Skeletal muscle satellite cell (primary cell): ENCODE results near the gene NKD1.

ENCODE experiments used
- H3K27me3 ChIP-seq: 2 replicates; pipeline ENCODE4 v1.7.0; 2013; ENCODE audit warnings: low read length; ENCODE audit not compliant: control insufficient read depth, insufficient read depth
- H3K36me3 ChIP-seq: 2 replicates; pipeline ENCODE4 v1.7.0; 2013; ENCODE audit warnings: mild to moderate bottlenecking, control low read depth, low read length; ENCODE audit not compliant: insufficient read depth
- H3K4me1 ChIP-seq: 2 replicates; pipeline ENCODE4 v1.7.0; 2013; ENCODE audit warnings: low read length; ENCODE audit not compliant: control insufficient read depth, insufficient read depth
- H3K4me2 ChIP-seq: 2 replicates; pipeline ENCODE4 v1.7.0; 2013; ENCODE audit warnings: mild to moderate bottlenecking, low read length
- H3K4me3 ChIP-seq: 2 replicates; pipeline ENCODE4 v1.7.0; 2013; ENCODE audit warnings: low read length
- H3K9ac ChIP-seq: 2 replicates; pipeline ENCODE4 v1.7.0; 2013; ENCODE audit warnings: mild to moderate bottlenecking, low read depth, low read length, moderate library complexity
- H3K9me3 ChIP-seq: replicated peaks from 2 replicates; pipeline ENCODE4 v1.7.0; 2013; ENCODE audit warnings: mild to moderate bottlenecking, control low read depth, low read length

The NKD1 gene

DNA sequence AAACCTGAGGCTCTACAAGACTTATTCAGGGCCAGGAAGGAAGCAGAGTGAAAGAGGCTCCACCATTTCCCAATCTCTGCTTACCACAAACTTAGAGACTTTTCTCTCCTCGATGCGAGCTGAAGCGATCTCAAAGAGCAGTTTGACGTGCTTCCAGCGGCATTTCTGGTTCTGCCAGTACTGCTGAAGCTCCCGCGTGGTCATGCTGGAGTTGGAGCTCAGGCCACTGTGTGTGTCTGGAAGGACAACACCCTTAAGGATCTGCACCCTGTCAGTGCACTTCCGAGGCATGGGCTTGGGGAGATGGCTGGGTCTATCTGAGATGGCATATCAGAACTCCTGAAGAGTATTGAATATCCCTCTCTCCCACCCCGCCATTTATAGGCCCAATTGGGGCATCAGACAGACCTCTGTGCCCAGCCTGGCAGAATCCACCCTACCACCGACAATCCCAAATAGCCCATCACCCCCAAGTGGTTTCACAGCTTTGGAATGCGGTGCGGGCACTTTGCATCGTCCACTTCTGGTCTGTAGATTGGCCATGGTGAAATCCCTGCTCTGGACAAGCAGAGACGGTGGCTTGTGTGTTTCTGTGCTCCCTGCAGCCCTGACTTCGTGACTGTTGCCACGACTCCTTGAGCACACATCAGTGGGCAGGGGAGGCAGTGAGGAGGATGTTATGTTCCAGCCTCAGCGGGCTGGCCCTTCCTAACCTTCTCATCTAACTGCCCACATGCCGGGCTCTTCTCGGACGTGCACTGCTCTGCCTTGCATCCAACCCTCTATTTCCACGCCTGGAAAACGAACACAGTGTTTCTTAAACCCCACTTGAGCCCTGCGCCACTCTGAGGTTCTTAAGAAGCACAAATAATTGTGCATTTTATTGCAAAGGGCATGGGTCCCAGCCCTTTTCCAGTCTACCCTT is 127.8 kb downstream of the NKD1 start:
- no peaks in the 10 kb centered on the region for H3K27me3 ChIP-seq
- no peak overlapping the region for H3K9ac ChIP-seq
- no peak overlapping the region for H3K4me3 ChIP-seq
- H3K4me1 ChIP-seq: no peaks in the 10 kb centered on the region
- peaks cover 13% of the 10 kb centered on the region for H3K9me3 ChIP-seq
- H3K4me2 ChIP-seq: no peak overlapping the region
- H3K36me3 ChIP-seq: no peaks in the 10 kb centered on the region

DNA sequence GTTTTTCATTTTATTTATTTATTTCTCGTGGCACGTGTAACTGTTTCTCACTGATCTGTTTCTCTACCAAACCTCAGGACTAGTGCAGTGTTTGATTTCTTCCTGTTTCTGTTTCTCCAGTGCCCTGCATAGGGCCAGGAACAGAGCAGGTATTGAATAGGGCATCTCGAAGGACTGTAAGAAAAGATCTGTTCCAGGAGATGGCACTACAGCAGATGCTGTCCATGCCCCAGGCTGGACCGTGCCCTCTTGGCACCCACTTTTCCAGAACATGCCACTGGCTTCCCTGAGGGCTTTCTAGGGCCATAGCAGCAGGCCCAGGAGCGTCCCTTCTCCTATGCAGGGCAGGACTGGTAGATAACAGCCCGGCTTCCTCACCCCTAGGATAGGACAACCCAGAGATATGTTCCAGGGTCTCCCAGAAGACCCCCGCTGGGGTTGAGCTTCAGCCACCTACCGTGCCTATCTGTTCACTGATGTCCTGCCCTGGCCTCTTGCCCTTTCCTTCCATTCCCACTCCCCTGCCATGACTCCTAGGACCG is 128.6 kb downstream of the NKD1 start:
- Histone ChIP-seq H3K4me3 (no peak overlapping the region), H3K4me1 (no peaks in the 10 kb centered on the region), H3K9me3 (peaks cover 11% of the 10 kb centered on the region), H3K27me3 (no peaks in the 10 kb centered on the region), H3K9ac (no peak overlapping the region), H3K36me3 (no peaks in the 10 kb centered on the region), H3K4me2 (no peak overlapping the region)

DNA sequence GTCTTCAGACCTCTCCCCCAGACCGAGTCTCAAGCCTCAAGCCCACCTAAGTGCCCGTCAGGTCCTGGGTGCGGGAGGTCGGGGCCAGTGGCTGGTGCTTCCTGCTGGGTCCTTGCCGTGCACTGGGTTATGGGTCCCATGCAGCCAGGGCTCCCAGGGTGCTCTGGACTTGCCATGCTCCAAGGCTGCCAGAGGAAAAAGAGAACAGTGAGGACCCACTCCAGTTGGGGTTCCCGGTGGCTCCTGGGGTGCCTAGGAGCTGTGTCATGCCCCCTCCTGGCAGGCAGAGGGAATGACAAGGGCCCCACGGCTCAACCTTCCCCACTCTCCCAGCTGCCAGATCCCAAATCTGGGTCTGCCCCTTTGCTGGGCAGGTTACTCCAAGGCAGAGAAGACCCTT is 129.2 kb downstream of the NKD1 start:
- H3K9ac ChIP-seq: no peak overlapping the region
- H3K36me3 ChIP-seq: no peaks in the 10 kb centered on the region
- peaks cover 5% of the 10 kb centered on the region for H3K9me3 ChIP-seq
- no peaks in the 10 kb centered on the region for H3K4me1 ChIP-seq
- H3K27me3 ChIP-seq: no peaks in the 10 kb centered on the region
- H3K4me3 ChIP-seq: no peak overlapping the region
- H3K4me2 ChIP-seq: no peak overlapping the region

DNA sequence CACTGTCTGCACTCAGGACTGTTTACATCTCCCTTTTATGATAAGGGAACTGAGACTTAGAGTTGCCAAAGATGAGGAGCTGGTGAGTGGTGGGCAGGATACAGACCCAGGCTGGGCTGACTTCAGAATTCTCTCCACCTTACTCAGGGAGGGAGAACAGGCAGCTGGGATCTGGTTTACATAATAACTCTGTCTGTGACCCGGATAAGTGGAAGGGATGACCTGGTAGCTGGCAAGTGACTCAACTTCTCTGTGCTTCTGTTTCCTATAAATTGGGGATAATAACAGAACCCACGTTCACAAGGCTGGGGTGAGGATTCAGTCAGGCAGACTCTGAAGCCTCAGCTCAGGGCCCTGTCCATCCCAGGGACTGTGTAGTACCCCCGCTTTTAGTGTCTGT is 130.3 kb downstream of the NKD1 start:
- Histone ChIP-seq H3K9me3 (no peaks in the 10 kb centered on the region), H3K27me3 (no peaks in the 10 kb centered on the region), H3K9ac (no peak overlapping the region), H3K4me3 (no peak overlapping the region), H3K4me1 (no peaks in the 10 kb centered on the region), H3K4me2 (no peak overlapping the region), H3K36me3 (no peaks in the 10 kb centered on the region)

DNA sequence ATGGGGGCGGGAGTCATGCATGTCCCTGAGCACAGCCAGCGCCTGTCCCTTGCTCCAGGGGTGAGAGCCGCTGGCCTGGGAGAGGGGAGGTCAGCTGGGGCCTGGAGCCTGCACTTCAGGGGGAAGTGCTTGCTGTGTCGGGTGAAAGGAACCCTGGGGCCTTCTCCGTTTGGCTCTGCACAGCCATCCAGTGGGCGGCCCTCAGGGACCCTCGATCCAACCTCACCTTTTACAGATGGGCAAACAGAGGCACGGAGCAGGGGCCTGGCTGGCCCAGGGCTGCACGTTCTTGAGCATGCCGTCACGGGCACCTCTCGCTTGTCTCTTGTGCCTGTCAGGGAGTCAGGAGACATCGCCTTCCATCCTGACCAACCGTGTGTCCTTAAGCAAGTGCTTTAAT is 131.1 kb downstream of the NKD1 start:
- Histone ChIP-seq H3K9ac (no peak overlapping the region), H3K27me3 (no peaks in the 10 kb centered on the region), H3K4me2 (no peak overlapping the region), H3K4me3 (no peak overlapping the region), H3K9me3 (no peaks in the 10 kb centered on the region), H3K4me1 (no peaks in the 10 kb centered on the region), H3K36me3 (no peaks in the 10 kb centered on the region)

DNA sequence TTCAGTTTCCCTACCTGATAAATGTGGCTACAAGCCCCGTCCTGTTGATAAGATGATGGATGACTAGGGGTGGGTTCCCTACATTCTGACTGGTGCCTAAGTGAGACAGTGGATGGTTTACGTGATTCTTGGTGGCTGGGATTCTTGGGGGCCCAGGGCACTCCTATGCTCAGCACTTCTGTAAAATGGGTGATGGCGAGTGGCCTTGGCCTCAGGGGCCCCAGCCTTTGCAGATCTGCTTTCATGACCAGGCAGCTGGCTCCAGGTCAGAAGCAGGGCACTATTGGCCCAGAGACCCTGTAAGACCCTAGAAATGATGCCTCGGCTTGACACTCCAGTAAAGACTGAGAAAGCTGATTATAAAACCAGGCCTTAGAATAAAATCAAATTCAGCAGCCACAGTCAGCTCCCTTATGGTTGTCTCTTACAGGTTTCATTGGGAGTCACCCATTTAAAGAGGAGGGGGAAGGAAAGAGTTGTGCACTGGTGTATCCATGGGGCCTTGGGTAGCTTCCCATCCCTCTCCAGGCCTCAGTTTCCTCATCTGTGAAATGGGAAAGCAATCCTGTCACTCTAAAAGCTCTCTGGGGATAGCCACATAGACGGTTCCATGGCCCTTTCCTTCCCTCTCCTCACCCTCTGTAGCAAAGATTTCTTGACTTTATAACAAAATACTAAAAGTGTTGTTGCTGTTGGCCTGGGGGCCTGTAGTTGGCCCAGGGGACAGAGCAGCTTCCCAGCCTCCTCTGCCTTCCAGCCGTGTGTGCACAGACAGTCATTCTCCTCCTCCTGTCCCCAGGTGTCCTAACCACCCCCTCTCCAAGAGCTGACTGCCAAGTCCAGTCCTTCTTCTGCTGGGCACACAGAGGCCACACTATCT is 131.7 kb downstream of the NKD1 start:
- Histone ChIP-seq H3K9ac (no peak overlapping the region), H3K4me3 (no peak overlapping the region)

DNA sequence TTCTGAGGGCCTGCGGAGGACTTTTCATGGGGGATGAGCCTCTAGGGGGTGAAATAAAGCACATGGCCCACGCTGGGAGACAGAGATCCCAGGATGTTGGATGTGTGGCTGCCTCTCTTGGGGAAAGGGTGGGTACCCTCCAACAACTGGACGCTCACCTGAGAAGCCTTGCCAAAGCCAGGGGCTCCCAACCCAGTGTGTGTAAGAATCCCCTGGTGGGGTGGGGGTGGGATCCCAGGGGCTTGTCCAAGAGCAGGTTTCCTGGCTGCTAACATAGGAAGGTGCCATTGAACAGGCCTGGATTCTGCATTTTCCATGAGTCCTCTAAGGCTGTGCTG is 132.3 kb downstream of the NKD1 start:
- Histone ChIP-seq H3K4me2 (no peak overlapping the region), H3K4me3 (no peak overlapping the region), H3K4me1 (no peaks in the 10 kb centered on the region), H3K36me3 (no peaks in the 10 kb centered on the region), H3K9ac (no peak overlapping the region), H3K9me3 (no peaks in the 10 kb centered on the region), H3K27me3 (no peaks in the 10 kb centered on the region)

More for the DNA sequence above, 131.7 kb downstream of the NKD1 start:
- Histone ChIP-seq H3K9me3 (no peaks in the 10 kb centered on the region), H3K4me2 (no peak overlapping the region), H3K36me3 (no peaks in the 10 kb centered on the region), H3K27me3 (no peaks in the 10 kb centered on the region), H3K4me1 (no peaks in the 10 kb centered on the region)

DNA sequence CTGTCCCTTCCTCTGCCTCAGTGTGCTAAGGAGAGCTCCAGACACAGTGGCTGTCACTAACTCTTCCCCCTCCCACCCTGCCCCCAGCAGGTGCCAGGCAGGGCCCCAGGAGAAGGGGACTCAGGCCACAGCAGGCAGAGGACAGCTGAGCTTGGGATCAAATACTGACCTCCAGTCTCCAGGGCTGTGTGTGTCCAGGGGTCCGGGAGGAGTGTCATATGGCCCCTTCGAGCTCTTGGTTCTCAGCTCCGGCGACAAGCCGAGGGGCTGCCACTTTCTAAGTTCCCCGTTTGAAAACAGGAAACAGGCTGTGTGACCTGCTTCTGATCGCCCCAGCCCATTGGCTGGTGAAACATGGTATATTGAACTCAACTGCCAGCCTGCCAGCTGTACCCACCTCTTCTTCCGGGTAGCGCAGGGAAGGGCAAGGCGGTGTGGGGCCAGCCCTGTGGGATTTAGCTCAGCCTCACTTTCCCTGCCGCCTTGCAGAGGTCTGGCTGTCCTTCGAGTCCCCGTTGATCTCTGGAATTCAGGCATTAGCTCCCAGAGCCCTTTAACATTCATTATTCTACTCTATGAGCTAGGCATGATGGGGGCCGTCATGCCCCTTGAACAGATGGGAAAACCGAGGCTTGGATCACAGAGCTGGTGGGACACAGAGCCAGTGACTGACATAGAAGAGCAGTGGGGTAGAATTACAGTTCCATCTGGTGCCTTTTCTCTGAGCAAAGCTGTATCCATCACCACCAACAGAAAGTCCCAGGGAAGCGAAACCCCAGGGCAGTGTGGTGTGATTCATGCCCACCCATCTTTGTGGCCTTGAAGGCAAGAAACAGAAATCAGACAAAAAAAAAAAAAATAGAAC is 133.1 kb downstream of the NKD1 start, which contains the start of gene SNX20:
SNX20 (minus strand) TSS at position 292 of the 865 bp plus-strand sequence. CDS start 3,786 bp downstream, outside the sequence.
- no peak within 1 kb of the TSS for H3K4me3 ChIP-seq
- no peaks in the 10 kb centered on the region for H3K36me3 ChIP-seq
- no peak within 1 kb of the TSS for H3K9ac ChIP-seq
- no peaks in the 10 kb centered on the region for H3K27me3 ChIP-seq
- no peak within 1 kb of the TSS for H3K4me2 ChIP-seq
- H3K9me3 ChIP-seq: no peaks in the 10 kb centered on the region
- no peaks in the 10 kb centered on the region for H3K4me1 ChIP-seq

DNA sequence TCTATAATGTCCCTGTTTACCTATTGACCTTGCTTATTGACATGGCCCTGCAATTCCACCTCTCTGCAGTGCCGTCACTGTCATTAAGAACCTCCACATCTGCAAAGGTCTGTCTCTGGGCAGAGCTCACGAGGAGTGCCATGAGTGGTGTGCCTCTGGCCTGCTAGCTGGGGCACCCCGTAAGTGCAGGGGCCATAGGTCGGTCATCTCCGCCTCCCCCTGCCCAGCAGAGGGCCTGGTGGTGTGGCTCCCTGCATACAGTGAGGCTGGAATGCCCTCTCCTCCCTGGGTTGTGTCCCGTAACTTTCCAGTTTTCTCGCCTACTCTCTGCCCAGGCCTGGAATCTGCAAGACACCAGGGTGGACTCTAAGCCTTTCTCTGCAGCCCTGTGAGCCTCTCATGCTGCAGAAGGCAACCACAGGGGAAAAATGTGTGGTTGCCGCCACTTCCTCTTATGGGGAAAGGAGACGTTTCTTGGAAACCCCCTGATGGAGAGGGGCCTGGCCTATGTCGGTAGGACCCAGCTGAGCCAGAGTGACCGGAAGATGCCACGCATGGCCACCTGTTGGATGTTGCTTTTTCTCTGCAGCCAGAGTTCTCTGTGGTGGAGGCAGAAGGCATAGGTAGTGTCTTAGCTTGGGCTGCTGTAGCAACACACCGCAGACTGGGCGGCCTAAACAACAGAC is 135.6 kb downstream of the NKD1 start:
- no peaks in the 10 kb centered on the region for H3K4me1 ChIP-seq
- H3K9me3 ChIP-seq: no peaks in the 10 kb centered on the region
- H3K4me3 ChIP-seq: no peak overlapping the region
- no peak overlapping the region for H3K4me2 ChIP-seq
- H3K27me3 ChIP-seq: no peaks in the 10 kb centered on the region
- no peaks in the 10 kb centered on the region for H3K36me3 ChIP-seq
- no peak overlapping the region for H3K9ac ChIP-seq

DNA sequence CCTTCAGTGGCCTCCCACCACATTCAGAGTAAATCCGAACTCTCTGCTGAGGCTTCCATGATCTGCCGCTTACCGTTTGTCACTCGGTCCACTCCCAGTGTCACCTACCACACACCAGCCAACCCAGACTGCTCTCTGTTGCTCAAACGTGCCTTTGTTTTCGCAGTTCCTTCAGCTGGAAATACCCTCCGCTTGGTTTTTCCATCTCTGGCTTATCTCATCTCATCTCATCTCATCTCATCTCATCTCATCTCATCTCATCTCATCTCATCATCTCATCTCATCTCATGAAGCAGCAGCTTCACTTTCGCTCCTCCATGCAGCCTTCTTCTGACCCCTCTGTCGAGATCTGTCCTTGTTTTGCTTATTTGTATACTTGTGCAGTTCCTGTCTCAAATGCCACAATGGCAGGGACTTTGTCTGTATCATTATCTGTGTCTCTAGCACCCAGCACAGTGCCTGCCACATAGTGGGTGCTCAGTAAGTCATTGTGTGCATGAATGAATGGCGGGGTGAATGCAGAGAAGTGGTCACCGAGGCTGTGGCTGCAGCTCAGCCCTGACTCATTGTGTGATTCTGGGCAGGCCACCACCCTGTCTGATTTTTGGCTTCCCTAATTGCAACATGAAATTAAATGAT is 136.7 kb downstream of the NKD1 start:
- Histone ChIP-seq H3K4me2 (no peak overlapping the region), H3K9me3 (no peaks in the 10 kb centered on the region), H3K27me3 (no peaks in the 10 kb centered on the region), H3K36me3 (no peaks in the 10 kb centered on the region), H3K9ac (no peak overlapping the region), H3K4me1 (no peaks in the 10 kb centered on the region), H3K4me3 (no peak overlapping the region)
